ENCODE data around the gene PLA2G6.
"Not testable (repeated sequence)": the region's sequence is repeated elsewhere in the genome, so short reads cannot be mapped to it uniquely, and the experiment has no call there.

Gene PLA2G6

DNA sequence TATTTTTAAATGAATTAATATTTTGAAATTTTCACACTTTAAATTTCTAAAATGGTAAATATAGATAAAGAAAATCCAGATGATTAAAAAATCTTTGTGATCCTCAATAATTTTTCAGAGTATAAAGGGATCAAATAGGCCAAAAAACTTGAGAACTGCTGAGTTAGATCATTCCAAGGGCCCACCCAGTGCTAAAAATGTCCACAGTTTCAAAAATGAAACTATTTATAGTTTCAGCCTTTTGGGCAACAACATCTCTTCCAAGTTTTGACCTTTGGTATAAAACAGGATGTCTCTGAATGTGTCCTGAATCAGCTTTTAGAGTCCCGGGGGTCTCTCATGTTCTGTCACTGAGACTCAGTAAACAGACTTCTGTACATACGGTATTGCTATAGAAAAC, 50.2 kb downstream of the PLA2G6 start:
- no peak for DNase-seq (ENCODE audit: low read depth in 2 of 2)

DNA sequence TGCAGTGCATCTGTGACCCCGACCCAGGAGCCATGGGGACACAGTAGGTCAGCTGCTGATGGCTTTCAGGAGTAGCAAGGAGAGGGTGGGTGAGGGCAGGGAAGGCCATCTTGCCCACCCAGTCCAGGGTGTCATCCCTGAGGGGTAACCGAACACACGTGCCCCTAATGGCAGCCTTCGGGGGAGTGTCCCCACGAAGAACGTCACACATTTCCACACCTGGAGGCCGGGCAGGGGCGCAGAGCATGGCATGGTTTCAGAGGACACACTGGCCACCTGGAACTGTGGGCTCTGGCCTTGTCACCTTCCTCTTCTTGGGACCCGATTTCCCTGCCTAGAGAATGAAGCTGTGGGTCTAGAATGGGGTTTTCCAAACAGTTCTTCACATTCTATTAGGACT, 51.8 kb downstream of the PLA2G6 start:
- DNase-seq (ENCODE audit: low read depth in 2 of 2), result no peak

DNA sequence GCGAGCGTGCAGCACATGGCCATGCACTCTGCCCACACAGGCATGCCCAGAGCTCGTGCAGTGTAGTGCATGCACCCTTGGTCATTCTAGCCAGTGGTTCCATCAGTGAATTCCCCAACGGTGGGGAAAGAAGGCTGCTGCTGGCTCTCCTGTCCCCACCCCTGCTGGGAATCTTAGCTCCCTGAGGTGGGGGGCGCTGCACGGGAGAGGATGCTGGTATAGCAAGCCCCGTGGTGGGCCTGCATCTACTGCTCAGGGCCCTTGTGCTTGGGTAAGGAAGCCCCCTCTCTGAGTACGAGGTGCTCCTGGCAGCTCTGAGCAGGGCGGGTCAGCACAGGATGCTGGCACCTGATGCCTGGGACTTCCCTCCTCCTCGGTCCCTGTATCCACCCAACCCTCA, 52.6 kb downstream of the PLA2G6 start:
- DNase-seq (ENCODE audit: low read depth in 2 of 2), result no peak

DNA sequence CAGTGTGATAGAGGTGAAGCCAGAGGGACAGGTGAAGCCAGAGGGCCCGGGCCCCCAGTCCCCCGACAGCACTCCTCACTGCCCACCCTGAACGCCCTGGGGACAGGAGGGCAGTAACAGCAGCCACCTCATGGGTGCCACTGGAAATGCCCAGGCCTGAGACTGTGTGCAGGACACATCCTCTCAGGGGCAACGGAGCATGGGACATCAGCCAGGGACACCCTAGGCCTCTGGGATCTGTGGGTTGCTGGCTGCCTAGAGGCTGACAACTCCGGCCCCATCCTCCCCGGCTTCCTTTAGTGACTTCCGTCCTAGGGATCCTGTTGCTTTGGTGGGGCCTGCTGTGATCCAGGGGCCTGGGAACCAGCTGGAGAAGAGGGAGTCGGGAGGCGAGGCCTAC, 53.8 kb downstream of the PLA2G6 start:
- no peak for DNase-seq (ENCODE audit: low read depth in 2 of 2)

DNA sequence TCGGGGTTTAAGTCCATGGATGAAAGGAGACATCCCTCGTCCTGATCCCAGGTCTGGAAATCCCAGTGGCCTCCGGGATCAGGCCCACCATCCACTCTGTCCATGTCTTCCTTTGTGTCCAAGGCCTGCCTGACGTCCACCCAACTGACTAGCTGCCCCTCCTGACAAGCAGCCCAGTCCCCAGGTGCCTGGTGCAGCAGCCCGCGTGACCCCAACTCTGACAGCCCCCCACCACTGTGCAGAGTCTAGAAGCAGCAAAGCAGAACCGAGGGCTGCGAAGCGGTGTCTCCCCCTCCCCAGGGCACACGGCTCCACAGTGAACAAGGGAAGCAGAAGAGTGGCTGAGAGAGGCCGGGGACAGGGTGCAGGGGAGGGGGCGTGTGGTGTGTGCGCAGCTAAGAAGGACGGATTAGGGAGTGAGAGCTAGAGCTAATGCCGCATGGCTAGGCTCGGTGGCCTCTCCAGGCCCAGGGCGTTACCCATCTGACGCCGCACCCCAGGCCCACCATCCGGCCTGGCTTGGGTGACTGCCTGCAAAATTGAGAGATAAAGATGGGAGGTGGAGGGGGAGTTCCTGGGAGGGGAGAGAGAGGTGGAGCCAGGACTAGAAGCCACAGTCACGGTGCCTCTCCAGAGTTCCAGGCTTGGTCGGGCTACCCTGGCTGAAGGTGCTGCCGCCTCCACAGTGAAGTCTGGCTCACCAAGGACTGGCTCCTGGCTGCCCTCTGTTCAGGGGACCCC, 54.5 kb downstream of the PLA2G6 start:
- no peak for DNase-seq (ENCODE audit: low read depth in 2 of 2)

DNA sequence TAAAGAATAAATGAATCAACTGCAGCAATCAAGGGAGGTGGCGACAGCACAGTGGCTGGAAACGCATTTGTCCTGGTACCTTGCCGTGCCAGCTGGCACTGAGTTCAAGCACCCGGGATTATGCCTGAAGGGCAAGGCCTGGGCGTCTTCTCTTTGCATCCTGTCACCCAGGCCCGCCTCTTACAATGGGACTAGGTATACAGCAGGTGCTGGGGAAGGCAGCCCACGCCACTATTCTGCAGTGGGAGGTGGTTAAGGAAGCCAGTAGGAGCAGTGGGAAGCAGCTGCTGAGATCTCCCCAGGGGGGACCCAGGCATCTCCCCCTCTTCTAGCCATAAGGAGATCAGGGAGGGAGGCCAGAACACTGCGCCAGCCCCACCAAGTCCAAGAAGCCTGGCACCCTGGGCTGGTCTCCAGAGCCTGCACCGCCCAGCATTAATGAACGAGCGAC, 55.9 kb downstream of the PLA2G6 start:
- no peak for DNase-seq (ENCODE audit: low read depth in 2 of 2)

DNA sequence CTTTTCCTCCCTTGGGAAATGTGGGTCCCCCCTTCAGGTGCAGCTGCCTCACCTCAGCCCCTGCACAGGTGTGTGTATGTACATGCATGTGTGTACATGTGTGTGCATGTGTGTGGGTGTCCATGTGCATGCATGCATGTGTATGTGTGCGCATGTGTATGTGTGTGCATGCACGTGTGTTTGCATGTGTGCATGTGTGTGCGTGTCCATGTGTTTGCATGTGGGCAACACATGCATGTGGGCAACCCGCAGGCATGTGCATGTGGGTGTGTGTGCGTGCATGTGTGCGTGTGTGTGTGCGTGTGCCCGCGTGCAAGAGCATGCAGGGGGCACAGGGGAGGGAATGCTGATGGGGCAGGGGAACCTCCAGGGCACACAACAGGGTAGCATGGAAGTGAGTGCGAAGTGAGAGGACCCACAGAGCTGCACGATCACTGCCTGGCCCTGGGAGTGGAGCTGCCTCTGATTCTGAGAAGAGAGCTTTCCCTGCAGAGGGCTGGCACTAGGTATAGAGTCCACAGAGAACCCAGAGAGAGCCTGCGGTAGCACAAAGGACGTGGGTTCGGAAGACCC, 56.5 kb downstream of the PLA2G6 start:
- no peak for DNase-seq (ENCODE audit: low read depth in 2 of 2)

DNA sequence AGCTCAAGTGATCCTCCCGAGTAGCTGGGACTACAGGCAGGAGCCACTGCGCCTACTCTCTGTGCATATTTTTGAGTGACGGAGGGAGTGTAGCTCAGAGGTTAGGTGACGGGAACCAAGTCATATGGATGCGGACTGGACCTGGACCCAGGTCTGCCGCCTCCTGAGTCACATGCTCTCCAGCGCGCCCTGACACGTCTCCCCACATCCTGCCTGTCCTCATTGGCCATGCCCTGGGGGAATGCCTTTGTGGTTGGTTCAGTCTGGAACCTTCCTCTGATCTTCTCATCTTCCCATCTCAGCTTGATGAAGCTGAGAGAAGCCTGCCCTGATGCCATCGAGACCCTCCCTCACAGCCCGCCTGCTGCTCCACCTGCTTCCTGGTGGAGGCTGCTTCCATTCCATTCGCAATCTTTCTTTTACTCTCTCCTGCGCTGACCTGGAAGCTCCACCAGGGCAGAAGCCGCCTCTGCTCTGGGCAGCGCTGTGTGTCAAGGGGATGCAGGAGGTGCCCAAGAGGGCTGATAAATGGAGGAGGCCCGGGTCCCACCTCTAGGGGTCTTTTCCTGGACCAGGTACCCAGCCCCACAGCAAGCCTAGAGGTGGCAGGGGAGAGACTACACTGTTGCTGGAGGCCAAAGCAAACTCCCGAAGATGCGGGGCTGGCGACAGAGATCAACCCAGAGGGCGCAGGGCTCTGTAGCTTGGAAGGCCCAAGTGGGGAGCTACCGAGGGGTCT, 57.2 kb downstream of the PLA2G6 start:
- no peak for DNase-seq (ENCODE audit: low read depth in 2 of 2)

DNA sequence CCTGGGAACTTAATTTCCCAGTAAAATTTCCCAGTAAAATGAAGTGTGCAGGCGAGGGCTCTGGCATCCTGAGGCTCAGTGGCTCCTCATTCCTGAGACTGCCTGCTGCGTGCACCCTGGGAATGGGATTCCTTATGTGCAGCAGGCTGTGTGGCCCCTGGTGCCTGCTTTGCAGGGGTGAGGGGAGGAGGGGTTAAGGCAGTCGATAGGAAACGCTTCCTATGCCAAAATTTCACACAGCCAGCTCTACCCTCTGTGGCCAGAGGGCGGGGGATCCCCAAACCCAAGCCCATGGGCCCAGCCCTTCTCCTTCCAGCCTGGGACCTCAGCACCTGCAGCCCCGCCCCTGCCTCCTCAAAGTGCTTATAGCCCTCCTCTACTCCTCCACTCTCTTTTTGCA, 59.0 kb downstream of the PLA2G6 start:
- DNase-seq (ENCODE audit: low read depth in 2 of 2), result no peak

DNA sequence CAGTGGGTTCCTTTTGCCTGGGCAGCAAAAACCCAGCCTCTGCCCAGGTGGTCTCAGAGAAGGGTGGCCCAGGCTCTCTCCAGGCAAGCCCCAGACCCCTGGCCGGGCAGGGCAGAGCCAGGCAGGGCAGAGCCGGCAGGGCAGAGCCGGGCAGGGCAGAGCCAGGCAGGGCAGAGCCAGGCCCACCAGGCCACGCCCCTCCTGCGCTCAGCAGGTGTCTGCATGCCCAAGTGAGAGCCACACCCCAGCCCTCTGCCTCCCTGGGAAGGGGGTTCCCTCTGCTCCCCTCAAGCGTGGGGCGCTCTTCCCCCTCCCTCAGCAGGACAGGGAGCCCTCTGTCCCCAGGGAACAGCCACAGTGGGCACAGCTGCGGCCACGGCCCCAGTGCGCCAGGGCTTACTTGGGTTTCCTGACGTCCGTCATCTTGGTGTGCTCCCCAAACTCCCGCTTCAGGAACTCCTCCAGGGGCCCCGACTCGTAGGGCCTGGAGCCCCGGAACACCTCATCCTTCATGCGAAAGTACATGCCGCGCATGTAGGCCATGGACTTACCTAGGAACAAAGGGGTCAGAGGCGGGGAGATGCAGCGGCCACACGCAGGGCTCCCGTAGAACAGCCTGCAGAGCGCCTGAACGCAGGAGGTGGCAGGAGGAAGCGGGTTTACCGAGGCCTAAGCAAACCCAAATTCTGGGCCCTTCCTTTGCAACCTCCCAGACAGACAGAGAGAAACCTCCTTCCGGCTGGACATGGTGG, 61.1 kb downstream of the PLA2G6 start:
- DNase-seq (ENCODE audit: low read depth in 2 of 2), result no peak

DNA sequence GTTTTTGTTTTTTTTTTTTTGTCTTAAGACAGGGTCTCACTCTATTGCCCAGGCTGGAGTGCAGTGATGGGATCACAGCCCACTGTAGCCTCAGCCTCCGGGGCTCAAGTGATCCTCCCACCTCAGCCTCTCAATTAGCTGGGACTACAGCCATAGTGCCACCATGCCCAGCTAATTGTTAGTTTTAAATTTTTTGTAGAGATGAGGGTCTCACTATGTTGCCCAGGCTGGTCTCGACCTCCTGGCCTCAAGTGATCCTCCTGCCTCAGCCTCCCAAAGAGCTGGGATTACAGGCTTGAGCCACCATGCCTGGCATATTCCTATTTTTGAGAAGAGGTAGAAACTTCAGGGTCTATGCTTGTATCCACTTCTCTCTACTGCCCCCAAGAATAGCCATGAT, 62.9 kb downstream of the PLA2G6 start:
- DNase-seq (ENCODE audit: low read depth in 2 of 2), result not testable (repeated sequence)

DNA sequence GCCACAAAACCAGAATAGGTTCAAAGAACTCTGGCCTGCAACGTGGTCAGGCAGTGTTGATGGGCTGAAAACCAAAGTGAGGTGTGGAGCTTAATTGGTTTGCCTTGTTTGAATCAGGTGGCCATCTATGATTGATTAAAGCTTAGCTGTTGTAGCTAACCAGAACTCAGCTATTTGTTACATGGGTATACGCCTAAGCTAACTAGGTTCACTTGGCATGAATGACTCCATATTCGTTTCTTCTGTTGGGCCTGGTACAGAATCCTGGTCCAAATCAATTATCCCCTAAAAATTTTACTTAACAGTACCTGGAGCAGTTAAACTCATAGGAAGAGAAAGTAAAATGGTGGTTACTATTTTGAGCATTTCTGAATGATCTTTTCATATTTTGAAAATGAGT, 63.4 kb downstream of the PLA2G6 start:
- no peak for DNase-seq (ENCODE audit: low read depth in 2 of 2)

DNA sequence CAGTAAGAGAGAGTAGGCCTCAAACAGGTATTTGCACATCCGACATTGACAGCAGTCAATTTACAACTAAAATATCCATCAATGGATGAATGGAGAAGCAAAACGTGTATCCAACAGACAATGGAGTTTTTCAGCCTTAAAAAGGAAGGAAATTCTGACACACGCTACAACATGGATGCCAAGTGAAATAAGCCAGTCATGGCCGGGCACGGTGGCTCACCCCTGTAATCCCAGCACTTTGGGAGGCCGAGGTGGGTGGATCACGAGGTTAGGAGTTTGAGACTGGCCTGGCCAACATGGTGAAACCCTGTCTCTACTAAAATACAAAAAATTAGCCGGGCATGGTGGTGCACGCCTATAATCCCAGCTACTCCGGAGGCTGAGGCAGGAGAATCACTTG, 64.1 kb downstream of the PLA2G6 start:
- DNase-seq (ENCODE audit: low read depth in 2 of 2), result not testable (repeated sequence)

DNA sequence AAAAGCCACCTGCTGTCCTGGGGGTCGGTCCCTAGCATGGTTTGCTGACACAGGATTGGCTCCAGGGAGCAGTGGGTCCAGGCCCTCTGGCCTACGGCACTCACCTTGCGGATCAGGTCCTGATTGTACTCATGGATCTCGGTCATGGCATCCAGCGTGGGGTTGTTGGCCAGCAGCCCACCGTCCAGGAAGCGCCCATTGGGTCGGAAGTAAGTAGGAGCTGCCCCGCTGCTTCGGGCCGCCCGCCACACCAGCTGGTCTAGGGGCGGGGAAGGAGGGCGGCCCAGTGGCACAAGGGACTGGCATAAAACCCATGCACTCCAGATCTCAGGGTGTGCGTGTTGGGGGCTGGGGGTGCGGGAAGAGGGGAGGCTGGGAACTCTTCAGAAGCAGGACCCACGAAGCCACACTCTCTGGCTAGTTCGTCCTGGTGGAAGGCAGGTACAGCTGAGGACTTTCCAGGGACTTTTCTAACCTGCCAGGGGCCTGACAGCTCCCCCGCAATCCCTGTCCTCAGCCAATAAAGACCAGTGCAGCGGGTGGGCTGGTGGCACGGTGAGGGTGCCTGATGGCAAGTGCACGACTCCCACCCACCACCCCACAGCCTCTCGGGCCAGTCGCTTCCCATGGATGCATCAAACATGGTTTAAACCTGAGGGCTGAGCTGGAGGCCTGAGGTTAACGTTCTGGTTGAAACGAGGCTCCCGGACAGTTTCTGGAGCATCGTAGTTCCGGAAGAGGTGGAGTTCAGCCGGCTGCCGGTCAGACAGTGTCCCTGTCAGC, 66.0 kb downstream of the PLA2G6 start:
- DNase-seq (ENCODE audit: low read depth in 2 of 2), result no peak

DNA sequence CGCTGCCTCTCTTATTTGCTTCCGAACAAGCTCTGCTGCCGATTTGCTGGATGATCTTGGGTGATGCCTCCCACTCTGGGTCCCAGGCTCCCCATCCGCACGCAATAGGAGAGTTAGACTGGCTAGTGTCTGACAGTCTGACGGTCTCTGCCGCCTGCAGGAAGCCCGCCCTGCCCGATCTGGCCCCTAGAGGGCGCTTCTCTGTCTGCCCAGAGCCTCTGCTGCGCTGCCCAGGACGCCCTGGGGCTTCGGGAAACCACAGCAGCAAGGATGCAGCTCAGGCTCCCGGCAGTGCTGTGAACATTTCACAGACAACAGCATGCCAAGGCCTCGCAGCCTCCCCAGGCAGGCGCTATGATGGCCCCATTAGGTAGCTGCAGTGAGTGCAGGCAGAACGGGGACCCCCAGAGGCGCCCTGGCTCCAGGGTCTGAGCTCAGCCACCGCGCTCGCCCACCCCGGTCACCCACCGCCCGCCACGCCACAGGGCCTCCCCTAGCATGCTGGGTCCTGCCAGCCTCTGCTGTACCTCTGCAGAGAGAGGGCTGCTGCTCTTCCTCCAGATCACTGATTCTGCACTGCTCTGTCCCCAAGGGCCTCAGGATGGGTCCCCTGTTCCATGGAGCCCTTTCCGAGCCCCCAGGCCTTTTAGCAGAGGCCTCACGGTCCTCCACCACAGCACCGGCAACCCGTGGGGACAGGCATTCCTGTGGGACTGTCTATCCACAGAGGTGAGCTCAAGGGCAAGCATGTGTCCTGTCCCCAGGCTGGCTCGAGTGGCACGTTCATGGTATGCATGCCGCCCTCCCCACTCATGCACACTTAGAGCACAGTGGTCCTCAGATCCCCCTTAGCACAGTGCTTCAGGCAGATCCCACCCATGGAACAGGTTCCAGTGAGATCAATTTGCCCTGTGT, 66.9 kb downstream of the PLA2G6 start:
- DNase-seq (ENCODE audit: low read depth in 2 of 2), result peak; percentile 29 to 35

DNA sequence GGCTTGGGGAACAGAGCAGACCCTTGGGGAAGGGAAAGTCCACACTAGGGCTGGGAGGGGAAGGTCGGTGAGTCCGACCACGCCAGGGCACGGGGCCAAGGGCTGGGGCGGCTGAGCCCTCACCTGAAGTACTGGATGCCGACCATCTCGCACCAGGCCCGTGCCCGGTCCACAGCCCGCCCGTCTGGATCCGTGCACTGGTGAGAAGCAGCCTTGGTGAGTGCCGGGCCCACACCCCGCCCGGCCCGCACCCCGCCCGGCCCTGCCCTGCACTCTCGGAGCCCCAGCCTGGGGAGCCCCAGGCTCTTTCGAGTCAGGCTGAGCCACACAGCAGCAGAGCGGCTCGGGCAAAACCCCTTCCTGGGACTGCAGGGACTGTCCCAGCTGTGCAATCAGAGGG, 69.2 kb downstream of the PLA2G6 start:
- DNase-seq (ENCODE audit: low read depth in 2 of 2), result no peak

DNA sequence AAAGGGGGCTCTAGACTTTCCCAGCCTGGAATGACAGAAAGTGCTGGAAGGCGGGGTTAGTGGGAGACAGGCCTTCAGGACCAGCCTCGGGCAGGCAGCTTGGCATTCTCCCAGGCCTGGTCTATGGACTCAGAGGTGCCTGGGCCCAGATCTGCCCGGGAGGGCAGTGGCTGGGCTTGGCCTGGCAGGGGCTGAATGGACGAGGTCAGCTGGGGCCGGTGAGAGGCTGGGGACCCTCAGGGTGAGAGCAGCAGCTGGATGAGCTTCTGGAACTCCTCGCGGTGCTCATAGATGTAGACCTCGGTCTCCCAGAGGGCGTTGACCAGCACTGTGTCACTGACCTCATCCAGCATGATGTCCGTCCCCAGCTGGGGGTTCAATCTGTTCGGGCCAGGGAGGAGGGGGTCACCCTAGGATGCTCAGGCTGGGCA, 69.7 kb downstream of the PLA2G6 start:
- DNase-seq (ENCODE audit: low read depth in 2 of 2), result no peak

DNA sequence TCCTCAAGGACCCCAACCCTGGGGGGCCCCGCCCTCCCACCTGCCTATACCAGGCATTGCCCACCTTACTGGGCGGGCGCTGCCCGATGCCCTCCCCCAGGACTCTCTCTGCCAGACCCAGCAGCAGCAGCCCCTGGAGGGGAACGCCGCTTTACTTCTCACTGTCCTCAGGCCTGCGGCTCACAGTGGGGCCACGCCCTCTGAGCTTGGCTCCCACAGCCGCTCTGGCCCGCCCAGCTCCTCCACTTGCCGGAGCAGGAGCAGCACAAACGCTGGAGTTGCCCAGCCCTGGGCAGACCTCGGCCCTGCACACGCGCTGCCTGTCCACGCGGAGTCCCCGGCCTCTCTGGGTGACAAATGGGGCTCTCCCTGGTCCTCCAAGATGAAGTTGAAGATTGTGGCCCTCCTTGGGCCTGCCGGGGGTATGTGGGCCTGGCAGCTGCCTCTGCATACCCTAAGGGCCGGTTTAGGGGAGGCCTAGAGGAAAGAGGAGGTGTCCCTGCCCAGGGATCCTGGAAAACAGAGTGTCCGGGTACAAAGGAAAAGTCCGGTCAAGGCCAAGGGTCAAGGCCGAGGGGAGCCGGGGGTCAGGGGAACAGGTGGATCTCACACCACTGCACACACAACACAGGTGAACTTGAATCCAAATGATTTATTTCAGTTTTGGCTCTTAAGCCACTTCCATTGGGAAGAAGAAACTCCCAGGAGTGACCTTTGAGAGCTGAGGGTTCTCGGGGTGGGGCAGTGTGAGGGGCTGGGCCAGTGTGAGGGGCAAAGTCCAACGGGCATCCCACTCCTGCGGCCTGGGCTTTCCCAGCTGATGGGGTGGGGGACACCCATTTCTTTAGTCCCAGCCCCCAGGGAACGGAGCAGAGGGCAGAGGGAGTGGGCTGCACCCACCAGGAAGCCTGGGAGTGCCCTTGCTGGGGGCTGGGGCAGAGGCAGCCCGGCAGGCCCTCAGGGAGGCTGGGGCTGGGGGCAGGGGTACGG, 70.5 kb downstream of the PLA2G6 start:
- no peak for DNase-seq (ENCODE audit: low read depth in 2 of 2)
